LNCAP (cell line): ENCODE data around the gene NOXO1.

Source experiments
- CTCF ChIP-seq: fragments of 450-650 bp; IDR thresholded peaks from 2 replicates; pipeline ENCODE4 v1.5.1; 2017; ENCODE audit warnings: mild to moderate bottlenecking

Gene NOXO1

GRCh38 chr16:1961651-1962067 is 19.6 kb downstream of the NOXO1 start:
- TF ChIP-seq CTCF: no peak

- no peak for TF ChIP-seq CTCF
Measured at GRCh38 chr16:1960665-1961630, 20.3 kb downstream of the NOXO1 start.

DNA sequence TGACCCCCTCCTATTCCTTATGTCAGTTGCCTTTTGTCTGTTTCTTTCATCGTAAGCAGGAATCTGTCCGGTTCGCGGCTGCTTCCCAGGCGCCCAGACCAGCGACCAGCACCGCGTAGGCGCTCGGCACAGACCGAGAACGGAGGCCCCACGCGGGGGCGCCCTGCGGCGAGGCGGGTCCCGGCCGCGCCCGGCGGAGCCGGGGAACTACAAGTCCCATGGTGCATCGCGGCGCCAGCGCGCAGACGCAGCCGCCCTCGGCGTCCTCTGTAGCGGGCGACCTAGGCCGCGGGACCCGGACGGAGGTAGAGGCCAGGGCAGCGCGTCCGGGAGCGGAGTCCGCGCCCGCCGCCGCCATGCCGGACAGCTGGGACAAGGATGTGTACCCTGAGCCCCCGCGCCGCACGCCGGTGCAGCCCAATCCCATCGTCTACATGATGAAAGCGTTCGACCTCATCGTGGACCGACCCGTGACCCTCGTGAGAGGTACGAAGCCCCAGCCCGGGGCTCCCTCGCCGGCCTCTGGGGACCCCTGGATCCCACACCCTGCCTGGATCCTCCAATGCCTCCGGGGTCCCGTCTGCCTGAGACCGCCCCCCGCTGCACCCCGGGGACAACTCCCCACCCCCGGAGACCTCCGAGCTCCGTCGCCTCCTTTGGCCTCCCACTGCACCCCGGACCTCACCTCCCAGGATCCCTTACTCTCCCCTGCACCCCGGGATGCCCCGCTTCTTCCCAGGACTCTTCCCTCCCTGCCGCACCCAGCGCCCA is 21.8 kb downstream of the NOXO1 start, which contains the start of gene NDUFB10:
Gene NDUFB10, plus strand, starts transcription at position 270 of the 771 bp plus-strand sequence. Its CDS starts 87 bp downstream, at position 357.
- TF ChIP-seq CTCF: peak; percentile 90

DNA sequence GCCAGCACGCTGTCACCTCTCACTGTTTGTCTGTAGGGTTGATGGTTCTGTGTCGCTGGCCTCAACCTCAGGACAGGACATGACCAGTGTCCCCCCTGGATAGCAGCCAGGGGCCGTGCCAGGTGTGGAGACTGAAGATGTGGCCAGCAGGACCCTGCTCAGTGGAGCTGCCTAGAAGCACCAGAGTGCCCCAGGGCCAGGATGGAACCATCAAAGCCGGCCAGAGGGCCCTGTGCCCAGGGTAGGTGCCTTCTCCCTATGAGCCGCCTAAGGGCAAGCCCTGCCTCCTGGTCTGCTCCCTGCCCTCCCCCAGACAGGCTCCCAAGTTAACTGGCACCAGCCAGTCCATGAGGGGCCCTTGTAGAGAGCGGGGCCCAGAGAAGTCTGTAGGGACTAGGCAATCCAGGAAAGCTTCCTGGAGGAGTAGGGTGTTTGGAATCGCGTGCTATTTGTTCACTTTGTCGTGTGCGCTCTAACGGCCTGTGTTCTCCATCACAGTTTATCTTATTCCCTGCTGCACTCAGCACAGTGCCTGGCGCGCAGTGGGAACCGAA is 22.5 kb downstream of the NOXO1 start:
- no peak for TF ChIP-seq CTCF

DNA sequence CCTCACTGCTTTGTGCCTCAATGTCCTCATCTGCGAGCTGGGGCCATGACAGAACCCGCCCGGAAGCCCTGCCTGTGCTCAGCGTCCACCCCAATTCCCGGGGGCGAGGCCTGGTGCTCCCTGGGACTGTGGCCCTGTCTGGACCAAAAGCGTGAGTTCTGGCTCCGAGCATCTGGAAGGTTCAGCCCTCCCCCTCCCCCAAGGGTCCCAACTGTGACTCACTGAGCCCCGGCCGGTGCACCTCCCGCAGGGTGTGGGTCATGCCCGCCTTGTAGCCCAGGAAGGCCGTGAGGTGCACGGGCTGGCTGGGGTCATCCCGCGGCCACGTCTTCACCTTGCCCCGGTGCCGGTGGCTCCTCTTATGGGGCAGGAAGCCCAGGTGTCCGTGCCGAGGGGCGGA is 27.5 kb downstream of the NOXO1 start:
- TF ChIP-seq CTCF: no peak

GRCh38 chr16:1950559-1950958 is 30.7 kb downstream of the NOXO1 start:
- TF ChIP-seq CTCF: no peak

GRCh38 chr16:1950047-1950446 is 31.2 kb downstream of the NOXO1 start:
- no peak for TF ChIP-seq CTCF
